ES-I3 (cell line): Measurements from ENCODE around the gene SHROOM2.

Source experiments
- H3K36me3 ChIP-seq: 2 replicates; pipeline ENCODE4 v1.6.1; 2013; ENCODE audit warnings: mild to moderate bottlenecking, low read length, control low read depth, moderate library complexity; ENCODE audit not compliant: insufficient read depth
- H3K4me1 ChIP-seq: 2 replicates; pipeline ENCODE4 v1.6.1; 2013; ENCODE audit warnings: mild to moderate bottlenecking, control low read depth, low read length; ENCODE audit not compliant: insufficient read depth
- H3K9ac ChIP-seq: 2 replicates; pipeline ENCODE4 v1.6.1; 2013; ENCODE audit warnings: low read depth, mild to moderate bottlenecking, low read length, moderate library complexity
- H3K9me3 ChIP-seq: 2 replicates; pipeline ENCODE4 v1.6.1; 2013; ENCODE audit warnings: mild to moderate bottlenecking, low read length, moderate library complexity; ENCODE audit not compliant: control insufficient read depth, insufficient read depth

The SHROOM2 gene

GRCh38 chrX:9997041-9997440 lies 210.8 kb downstream of the SHROOM2 start:
- H3K4me1 ChIP-seq = no peaks in the 10 kb centered on the region
- H3K36me3 ChIP-seq = no peaks in the 10 kb centered on the region
- no peak overlapping the region for H3K9ac ChIP-seq
- peaks cover 12% of the 10 kb centered on the region for H3K9me3 ChIP-seq

GRCh38 chrX:9997524-9997923 lies 211.3 kb downstream of the SHROOM2 start:
- Histone ChIP-seq H3K4me1 (no peaks in the 10 kb centered on the region), H3K9ac (no peak overlapping the region), H3K36me3 (no peaks in the 10 kb centered on the region), H3K9me3 (peaks cover 12% of the 10 kb centered on the region)
